Astrocyte (in vitro differentiated cells and primary cell): ENCODE data around the gene PASK. TPM values are rescaled to one million over a fixed set of nuclear protein-coding genes. Genes with fewer than 3 reads are reported as not detected.

Source experiments
- DNase-seq: peaks from one replicate; pipeline ENCODE4 v3.0.0-alpha.2; 2010; ENCODE audit warnings: low read depth
- FAIRE-seq: peaks from 2 replicates; lab custom pipeline; 2011; peaks lifted over from hg19 to GRCh38; lab: Jason Lieb, UNC
- H2AFZ ChIP-seq: 2 replicates; pipeline ENCODE4 v1.6.0; 2012; ENCODE audit warnings: low read depth, low read length, inconsistent platforms
- H3K27ac ChIP-seq: 2 replicates; pipeline ENCODE4 v1.5.1; 2011; ENCODE audit warnings: low read depth, low read length, inconsistent platforms
- H3K27me3 ChIP-seq: 2 replicates; pipeline ENCODE4 v1.6.0; 2011; ENCODE audit warnings: low read length, inconsistent platforms; ENCODE audit not compliant: insufficient read depth
- H3K36me3 ChIP-seq: 2 replicates; pipeline ENCODE4 v1.5.1; 2011; ENCODE audit warnings: low read length, inconsistent platforms; ENCODE audit not compliant: insufficient read depth
- H3K4me1 ChIP-seq: 2 replicates; pipeline ENCODE4 v1.5.1; 2011; ENCODE audit warnings: low read length, inconsistent platforms; ENCODE audit not compliant: insufficient read depth
- H3K4me2 ChIP-seq: 2 replicates; pipeline ENCODE4 v1.6.0; 2012; ENCODE audit warnings: low read length, inconsistent platforms
- H3K4me3 ChIP-seq: 2 replicates; pipeline ENCODE4 v1.5.1; 2011; ENCODE audit warnings: low read depth, mild to moderate bottlenecking, low read length, inconsistent platforms; ENCODE audit not compliant: insufficient read depth
- H3K79me2 ChIP-seq: 2 replicates; pipeline ENCODE4 v1.6.0; 2012; ENCODE audit warnings: mild to moderate bottlenecking, low read length, inconsistent platforms; ENCODE audit not compliant: insufficient read depth
- H3K9ac ChIP-seq: 2 replicates; pipeline ENCODE4 v1.6.0; 2012; ENCODE audit warnings: mild to moderate bottlenecking, low read length, inconsistent platforms
- H3K9me3 ChIP-seq: 2 replicates; pipeline ENCODE4 v1.5.1; 2012; ENCODE audit warnings: low read depth, mild to moderate bottlenecking, low read length, inconsistent platforms; ENCODE audit not compliant: insufficient read depth
- H4K20me1 ChIP-seq: 2 replicates; pipeline ENCODE4 v1.6.0; 2012; ENCODE audit warnings: low read length, inconsistent platforms; ENCODE audit not compliant: insufficient read depth
- H3K27ac Mint-ChIP-seq: one replicate; pipeline ENCODE4 v1.8.0; 2021; ENCODE audit warnings: mild to moderate bottlenecking, mixed read lengths; ENCODE audit not compliant: unreplicated experiment
- H3K27me3 Mint-ChIP-seq: one replicate; pipeline ENCODE4 v1.8.0; 2021; ENCODE audit warnings: low read depth, mixed read lengths; ENCODE audit not compliant: unreplicated experiment
- H3K36me3 Mint-ChIP-seq: one replicate; pipeline ENCODE4 v1.8.0; 2021; ENCODE audit warnings: low read depth, mixed read lengths; ENCODE audit not compliant: unreplicated experiment
- H3K4me1 Mint-ChIP-seq: one replicate; pipeline ENCODE4 v1.8.0; 2021; ENCODE audit warnings: low read depth, mixed read lengths; ENCODE audit not compliant: unreplicated experiment
- H3K4me3 Mint-ChIP-seq: one replicate; pipeline ENCODE4 v1.8.0; 2021; ENCODE audit warnings: mild to moderate bottlenecking, moderate library complexity, mixed read lengths; ENCODE audit not compliant: unreplicated experiment
- H3K9me3 Mint-ChIP-seq: one replicate; pipeline ENCODE4 v1.8.0; 2021; ENCODE audit warnings: mild to moderate bottlenecking, mixed read lengths; ENCODE audit not compliant: unreplicated experiment
- CTCF ChIP-seq: IDR thresholded peaks from 2 replicates; pipeline ENCODE4 v1.5.1; 2011; ENCODE audit warnings: low read depth, mild to moderate bottlenecking, inconsistent platforms, low read length, moderate library complexity; ENCODE audit not compliant: insufficient read depth
- EZH2 ChIP-seq: IDR thresholded peaks from 2 replicates; pipeline ENCODE4 v1.6.1; 2012; ENCODE audit warnings: mild to moderate bottlenecking, low read length, inconsistent platforms; ENCODE audit not compliant: insufficient read depth
- total RNA-seq: library from RNA; stranded (reverse); gene quantifications from 2 replicates; pipeline ENCODE4 v1.2.1, GENCODE V29; 2021

The PASK gene
- total RNA-seq, 1 donor from 2014 or later: 8.0 TPM

GRCh38 chr2:241096979-241097378, 52.3 kb downstream of the PASK start:
- DNase-seq: no peak
- Histone ChIP-seq H3K27me3 (no peaks in the 10 kb centered on the region), H3K79me2 (peaks cover 44% of the 10 kb centered on the region), H2AFZ (no peak overlapping the region), H3K4me2 (no peak overlapping the region), H3K4me1 (peaks cover 7% of the 10 kb centered on the region), H4K20me1 (peaks cover 44% of the 10 kb centered on the region), H3K27ac (no peak overlapping the region), H3K36me3 (peaks cover 14% of the 10 kb centered on the region), H3K4me3 (no peak overlapping the region), H3K9ac (no peak overlapping the region), H3K9me3 (no peaks in the 10 kb centered on the region)
- H3K36me3 Mint-ChIP-seq: peaks cover 18% of the 10 kb centered on the region
- H3K9me3 Mint-ChIP-seq: peaks cover 2% of the 10 kb centered on the region
- H3K4me3 Mint-ChIP-seq: no peak overlapping the region
- H3K27ac Mint-ChIP-seq: no peak overlapping the region
- H3K4me1 Mint-ChIP-seq: no peaks in the 10 kb centered on the region
- TF ChIP-seq EZH2: no peak
- no peak for TF ChIP-seq CTCF
- no peak for FAIRE-seq
- H3K27me3 Mint-ChIP-seq: no peaks in the 10 kb centered on the region

GRCh38 chr2:241095594-241096290, 53.5 kb downstream of the PASK start:
- H3K4me3 Mint-ChIP-seq: no peak overlapping the region
- H3K27me3 Mint-ChIP-seq: no peaks in the 10 kb centered on the region
- peaks cover 2% of the 10 kb centered on the region for H3K9me3 Mint-ChIP-seq
- DNase-seq: no peak
- Histone ChIP-seq H2AFZ (no peak overlapping the region), H3K27me3 (no peaks in the 10 kb centered on the region), H3K4me2 (no peak overlapping the region), H3K9ac (no peak overlapping the region), H3K79me2 (peaks cover 33% of the 10 kb centered on the region), H3K9me3 (no peaks in the 10 kb centered on the region), H3K4me3 (no peak overlapping the region), H4K20me1 (peaks cover 54% of the 10 kb centered on the region), H3K4me1 (peaks cover under 1% of the 10 kb centered on the region), H3K27ac (no peak overlapping the region), H3K36me3 (peaks cover 16% of the 10 kb centered on the region)
- H3K4me1 Mint-ChIP-seq: no peaks in the 10 kb centered on the region
- TF ChIP-seq CTCF: no peak
- TF ChIP-seq EZH2: no peak
- no peak for FAIRE-seq
- H3K36me3 Mint-ChIP-seq: peaks cover 20% of the 10 kb centered on the region
- H3K27ac Mint-ChIP-seq: no peak overlapping the region

DNA sequence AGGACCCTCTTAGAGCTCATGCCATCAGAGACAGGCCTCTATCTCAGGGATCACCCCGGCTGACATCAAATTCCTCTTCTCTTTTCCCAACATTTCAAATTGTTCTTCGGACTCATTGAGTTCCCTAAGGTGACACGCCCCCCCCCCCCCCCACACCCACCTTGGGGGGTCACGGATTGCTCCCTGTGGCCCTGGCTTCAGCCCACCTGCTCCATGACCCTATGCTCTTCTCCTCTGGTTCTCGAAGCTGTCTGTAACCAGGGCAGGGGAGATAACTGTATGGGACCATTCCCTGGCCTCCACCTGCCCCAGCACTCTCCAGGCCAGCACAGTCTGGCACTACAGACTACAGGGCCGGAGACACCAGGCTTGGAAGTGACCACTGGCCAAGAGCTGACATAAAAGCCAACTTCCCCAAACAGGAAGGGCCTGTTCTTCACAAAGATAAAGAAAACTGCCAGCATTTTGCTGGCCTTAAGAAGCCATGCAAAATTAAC, 54.3 kb downstream of the PASK start:
- no peaks in the 10 kb centered on the region for H3K27me3 Mint-ChIP-seq
- Histone ChIP-seq H3K36me3 (peaks cover 18% of the 10 kb centered on the region), H3K4me3 (no peak overlapping the region), H3K9me3 (no peaks in the 10 kb centered on the region), H3K79me2 (peaks cover 25% of the 10 kb centered on the region), H3K4me1 (no peaks in the 10 kb centered on the region), H4K20me1 (peaks cover 53% of the 10 kb centered on the region), H3K27ac (no peak overlapping the region), H3K4me2 (no peak overlapping the region), H3K9ac (no peak overlapping the region), H2AFZ (no peak overlapping the region), H3K27me3 (no peaks in the 10 kb centered on the region)
- peaks cover 23% of the 10 kb centered on the region for H3K36me3 Mint-ChIP-seq
- H3K4me3 Mint-ChIP-seq: no peak overlapping the region
- H3K4me1 Mint-ChIP-seq: no peaks in the 10 kb centered on the region
- peaks cover 2% of the 10 kb centered on the region for H3K9me3 Mint-ChIP-seq
- DNase-seq: no peak
- no peak for TF ChIP-seq EZH2
- TF ChIP-seq CTCF: no peak
- no peak for FAIRE-seq
- no peak overlapping the region for H3K27ac Mint-ChIP-seq
